GM19043 (cell line): ENCODE results near the gene OARD1.
"Not testable (repeated sequence)": the region's sequence is repeated elsewhere in the genome, so short reads cannot be mapped to it uniquely, and the experiment has no call there.

Experiments
- ATAC-seq: cut with Tn5 transposase; IDR thresholded peaks from one replicate; pipeline ENCODE4 v1.9.1; 2021; ENCODE audit warnings: low read depth; ENCODE audit not compliant: unreplicated experiment

The OARD1 gene

GRCh38 chr6:41071923-41072835, at the start of gene OARD1:
TSS of gene OARD1 (minus strand) at chr6:41072356. CDS start at chr6:41071634, 722 bp downstream.
- ATAC-seq, result peak; percentile 63

GRCh38 chr6:41120058-41120457, 47.9 kb upstream of the OARD1 start:
- no peak for ATAC-seq

GRCh38 chr6:41119508-41119907, 47.4 kb upstream of the OARD1 start:
- no peak for ATAC-seq

GRCh38 chr6:41115027-41115426, 42.9 kb upstream of the OARD1 start:
- ATAC-seq, result not testable (repeated sequence)

- no peak for ATAC-seq
Observed at GRCh38 chr6:41111017-41111416, 38.9 kb upstream of the OARD1 start.

GRCh38 chr6:41103847-41104246, 31.7 kb upstream of the OARD1 start:
- ATAC-seq, result no peak

GRCh38 chr6:41100871-41101287, 28.7 kb upstream of the OARD1 start:
- no peak for ATAC-seq

- no peak for ATAC-seq
Observed at GRCh38 chr6:41098366-41098765, 26.2 kb upstream of the OARD1 start.

- ATAC-seq, result no peak
Observed at GRCh38 chr6:41097467-41098090, 25.4 kb upstream of the OARD1 start.

- no peak for ATAC-seq
Observed at GRCh38 chr6:41093729-41094128, 21.6 kb upstream of the OARD1 start.

GRCh38 chr6:41092421-41093140, 20.4 kb upstream of the OARD1 start:
- ATAC-seq, result no peak

GRCh38 chr6:41090841-41091761, 18.9 kb upstream of the OARD1 start:
- ATAC-seq, result no peak

- ATAC-seq, result no peak
Observed at GRCh38 chr6:41088451-41088850, 16.3 kb upstream of the OARD1 start.

- no peak for ATAC-seq
Observed at GRCh38 chr6:41085182-41085581, 13.0 kb upstream of the OARD1 start.

- ATAC-seq, result no peak
Observed at GRCh38 chr6:41083072-41083471, 10.9 kb upstream of the OARD1 start.

GRCh38 chr6:41080621-41081020, 8.5 kb upstream of the OARD1 start:
- no peak for ATAC-seq

GRCh38 chr6:41079080-41079479, 6.9 kb upstream of the OARD1 start:
- ATAC-seq, result no peak

GRCh38 chr6:41078101-41078500, 5.9 kb upstream of the OARD1 start:
- no peak for ATAC-seq

- ATAC-seq, result no peak
Observed at GRCh38 chr6:41077536-41077935, 5.4 kb upstream of the OARD1 start.
